HepG2 (cell line): ENCODE measurements around the gene OBSL1. TPM values are rescaled to one million over a fixed set of nuclear protein-coding genes. Genes with fewer than 3 reads are reported as not detected.

Experiments
- ATF3 ChIP-seq: sonication (generic); formaldehyde crosslinking; IDR thresholded peaks from 2 replicates; pipeline ENCODE4 v1.4.0; 2020; ENCODE audit warnings: missing genetic modification reagents
- BCL3 ChIP-seq: sonication (generic); formaldehyde crosslinking; IDR thresholded peaks from 2 replicates; pipeline ENCODE4 v1.5.1; 2020; ENCODE audit warnings: mild to moderate bottlenecking, missing genetic modification reagents, moderate library complexity
- CCAR2 ChIP-seq: fragments of 200-400 bp; formaldehyde crosslinking; optimal IDR thresholded peaks from 2 replicates; pipeline ENCODE3; 2018; ENCODE audit warnings: low read depth, mild to moderate bottlenecking, low read length, moderate library complexity
- CEBPB ChIP-seq: IDR thresholded peaks from 2 replicates; pipeline ENCODE4 v1.6.1; 2011; ENCODE audit warnings: low read depth, low read length, improper control_type of control experiment, borderline replicate concordance
- EZH2 ChIP-seq: conservative IDR thresholded peaks from 2 replicates; pipeline ENCODE4 v1.6.1; 2012; ENCODE audit warnings: mild to moderate bottlenecking, low read depth, low read length, moderate library complexity
- HMG20A ChIP-seq: IDR thresholded peaks from 2 replicates; pipeline ENCODE4 v1.6.1; 2016; ENCODE audit warnings: borderline replicate concordance
- HOXA3 ChIP-seq: sonication (generic); formaldehyde crosslinking; IDR thresholded peaks from 2 replicates; pipeline ENCODE4 v1.5.0; 2020; ENCODE audit warnings: missing genetic modification reagents
- RORA ChIP-seq: sonication (generic); formaldehyde crosslinking; IDR thresholded peaks from 2 replicates; pipeline ENCODE4 v1.5.0; 2020; ENCODE audit warnings: mild to moderate bottlenecking, missing genetic modification reagents, moderate library complexity
- TARDBP ChIP-seq: sonication (generic); formaldehyde crosslinking; IDR thresholded peaks from 2 replicates; pipeline ENCODE4 v1.8.0; 2022; ENCODE audit warnings: mild to moderate bottlenecking, missing genetic modification reagents
- ZNF44 ChIP-seq: sonication (generic); formaldehyde crosslinking; IDR thresholded peaks from 2 replicates; pipeline ENCODE4 v1.5.1; 2020; ENCODE audit warnings: mild to moderate bottlenecking, missing genetic modification reagents
- polyA plus RNA-seq, 8 experiments: library from polyadenylated mRNA; depleted of rRNA in 3 of 8; stranded (reverse) in 7 of 8; unstranded in 1 of 8; fragments of >200 nt; fragmentation: Illumina TruSeq in 4 of 8; extraction: Trizol in 4 of 8; gene quantifications; 2 replicates each; pipeline versions ENCODE4 v1.2.1 to v1.2.3, GENCODE V29; 2011 to 2016; ENCODE audit warnings: low read depth in 4 of 8, missing spikeins in 1 of 8, mixed read lengths in 1 of 8; ENCODE audit not compliant: insufficient read depth in 1 of 8
- total RNA-seq, 5 experiments: library from RNA; depleted of rRNA; stranded (reverse); fragments of >200 nt; fragmentation: Illumina TruSeq; extraction: Trizol; gene quantifications; 2 replicates each; pipeline ENCODE4 v1.2.3, GENCODE V29; 2016; ENCODE audit warnings: low read depth in 1 of 5

OBSL1 gene
- total and polyA plus RNA-seq, 2 of the 13 experiments (the other 11 are each of a cell fraction or from before 2014, with no cell fraction given) = 86.7 to 218 TPM

GRCh38 chr2:219562049-219563020 is 9.0 kb downstream of the OBSL1 start (continued):
- TF ChIP-seq BCL3 (CRISPR knock-in tag) (peak; percentile 54; the same call in 1 of the 2 replicates), ATF3 (no peak), RORA (no peak), CEBPB (no peak), TARDBP (CRISPR knock-in tag) (no peak), HOXA3 (CRISPR knock-in tag) (no peak), EZH2 (no peak), CCAR2 (no peak), ZNF44 (CRISPR knock-in tag) (no peak), HMG20A (CRISPR knock-in tag) (no peak)
